Mesendoderm (in vitro differentiated cells): ENCODE data around the gene CCDC63.
"Not testable (repeated sequence)": the region's sequence is repeated elsewhere in the genome, so short reads cannot be mapped to it uniquely, and the experiment has no call there.

Experiments used
- DNase-seq: peaks from one replicate; pipeline ENCODE4 v3.0.0; 2013
- H2AK5ac ChIP-seq: 2 replicates; pipeline ENCODE4 v1.6.1; 2013; ENCODE audit warnings: low read length, inconsistent platforms
- H2BK120ac ChIP-seq: 2 replicates; pipeline ENCODE4 v1.6.1; 2013; ENCODE audit warnings: low read depth, mild to moderate bottlenecking, low read length, moderate library complexity, mixed read lengths
- H2BK15ac ChIP-seq: replicated peaks from 2 replicates; pipeline ENCODE4 v1.6.1; 2013; ENCODE audit warnings: low read depth, mild to moderate bottlenecking, moderate library complexity
- H2BK5ac ChIP-seq: 2 replicates; pipeline ENCODE4 v1.6.1; 2013; ENCODE audit warnings: low read length, inconsistent platforms
- H3K18ac ChIP-seq: 2 replicates; pipeline ENCODE4 v1.6.1; 2013; ENCODE audit warnings: mild to moderate bottlenecking, low read length, mixed read lengths
- H3K23ac ChIP-seq: one replicate; pipeline ENCODE4 v1.6.1; 2013; ENCODE audit warnings: low read length
- H3K27ac ChIP-seq: 2 replicates; pipeline ENCODE4 v1.5.1; 2013; ENCODE audit warnings: low read depth, mild to moderate bottlenecking, inconsistent platforms, low read length, moderate library complexity
- H3K27me3 ChIP-seq: 2 replicates; pipeline ENCODE4 v1.6.1; 2013; ENCODE audit warnings: low read length, control low read depth, mild to moderate bottlenecking, inconsistent platforms; ENCODE audit not compliant: insufficient read depth, poor library complexity
- H3K36me3 ChIP-seq: 2 replicates; pipeline ENCODE4 v1.6.1; 2013; ENCODE audit warnings: low read length, inconsistent platforms; ENCODE audit not compliant: control insufficient read depth, insufficient read depth
- H3K4ac ChIP-seq: one replicate; pipeline ENCODE4 v1.6.1; 2013; ENCODE audit warnings: low read depth, mild to moderate bottlenecking, low read length, moderate library complexity
- H3K4me1 ChIP-seq: 2 replicates; pipeline ENCODE4 v1.6.1; 2013; ENCODE audit warnings: low read depth, low read length, inconsistent platforms; ENCODE audit not compliant: control insufficient read depth
- H3K4me2 ChIP-seq: 2 replicates; pipeline ENCODE4 v1.6.1; 2013; ENCODE audit warnings: low read length
- H3K4me3 ChIP-seq: 2 replicates; pipeline ENCODE4 v1.5.1; 2013; ENCODE audit warnings: mild to moderate bottlenecking, low read length
- H3K56ac ChIP-seq: one replicate; pipeline ENCODE4 v1.6.1; 2013; ENCODE audit warnings: low read length
- H3K79me1 ChIP-seq: 2 replicates; pipeline ENCODE4 v1.6.1; 2013; ENCODE audit warnings: low read length, inconsistent platforms
- H3K79me2 ChIP-seq: 2 replicates; pipeline ENCODE4 v1.6.1; 2013; ENCODE audit warnings: mild to moderate bottlenecking, low read length; ENCODE audit not compliant: control insufficient read depth, insufficient read depth
- H3K9ac ChIP-seq: 2 replicates; pipeline ENCODE4 v1.6.1; 2013; ENCODE audit warnings: low read length, inconsistent platforms
- H4K5ac ChIP-seq: one replicate; pipeline ENCODE4 v1.6.1; 2013; ENCODE audit warnings: low read length
- H4K8ac ChIP-seq: one replicate; pipeline ENCODE4 v1.6.1; 2013; ENCODE audit warnings: low read depth, mild to moderate bottlenecking, control low read depth, low read length, moderate library complexity
- WGBS: extraction: QIAGEN DNeasy Blood & Tissue Kit; methylation state at CpG from one replicate; pipeline ENCODE4 v1.1.7; 2013; ENCODE audit warnings: low lambda C conversion rate, missing lambda C conversion rate; ENCODE audit not compliant: insufficient coverage; ENCODE audit errors: extremely low coverage; 5-methylcytosine and 5-hydroxymethylcytosine counted together

Gene CCDC63

GRCh38 chr12:110948041-110948440 lies 101.3 kb downstream of the CCDC63 start:
- no peak overlapping the region for H3K23ac ChIP-seq
- no peaks in the 10 kb centered on the region for H3K79me2 ChIP-seq
- no peaks in the 10 kb centered on the region for H3K4me1 ChIP-seq
- no peak overlapping the region for H2BK15ac ChIP-seq
- WGBS, result no CpG with 5 or more reads among the region's 2 CpGs
- no peak overlapping the region for H3K4me2 ChIP-seq
- no peak overlapping the region for H3K4ac ChIP-seq
- no peak overlapping the region for H2AK5ac ChIP-seq
- no peaks in the 10 kb centered on the region for H3K27me3 ChIP-seq
- H2BK5ac ChIP-seq, result no peak overlapping the region
- H3K9ac ChIP-seq, result no peak overlapping the region
- H4K8ac ChIP-seq, result no peak overlapping the region
- no peaks in the 10 kb centered on the region for H3K36me3 ChIP-seq
- no peak overlapping the region for H3K4me3 ChIP-seq
- H3K79me1 ChIP-seq, result no peaks in the 10 kb centered on the region
- H3K56ac ChIP-seq, result no peak overlapping the region
- DNase-seq, result no peak
- H2BK120ac ChIP-seq, result no peak overlapping the region
- H4K5ac ChIP-seq, result no peak overlapping the region
- no peak overlapping the region for H3K27ac ChIP-seq
- no peak overlapping the region for H3K18ac ChIP-seq

- not testable (repeated sequence) for H2BK15ac ChIP-seq, H3K4me2 ChIP-seq, H3K27me3 ChIP-seq, H3K56ac ChIP-seq, H2BK120ac ChIP-seq, H3K23ac ChIP-seq, H3K79me1 ChIP-seq, H2AK5ac ChIP-seq, H3K4me3 ChIP-seq, H3K4ac ChIP-seq, H4K8ac ChIP-seq, H3K27ac ChIP-seq, DNase-seq, H3K79me2 ChIP-seq, H3K18ac ChIP-seq, H3K9ac ChIP-seq, H4K5ac ChIP-seq, H3K36me3 ChIP-seq, H2BK5ac ChIP-seq, H3K4me1 ChIP-seq
- no CpG with 5 or more reads among the region's 31 CpGs for WGBS
Observed at GRCh38 chr12:110950466-110950865, 103.7 kb downstream of the CCDC63 start.

- H3K4me1 ChIP-seq, DNase-seq, H3K23ac ChIP-seq, H2BK5ac ChIP-seq, H3K36me3 ChIP-seq, H3K27ac ChIP-seq, H3K4ac ChIP-seq, H3K4me2 ChIP-seq, H3K79me1 ChIP-seq, H2AK5ac ChIP-seq, H3K56ac ChIP-seq, H3K18ac ChIP-seq, H2BK120ac ChIP-seq, H3K27me3 ChIP-seq, H3K4me3 ChIP-seq, H4K5ac ChIP-seq, H4K8ac ChIP-seq, H3K9ac ChIP-seq, H2BK15ac ChIP-seq, H3K79me2 ChIP-seq: not testable (repeated sequence)
- WGBS, result no CpG with 5 or more reads among the region's 31 CpGs
Observed at GRCh38 chr12:110950867-110951266, 104.1 kb downstream of the CCDC63 start.
